GM19372 (cell line): ENCODE data around the gene MED14.

Experiments used
- ATAC-seq: cut with Tn5 transposase; IDR thresholded peaks from one replicate; pipeline ENCODE4 v1.9.1; 2021; ENCODE audit warnings: mild to moderate bottlenecking, low read depth, moderate library complexity; ENCODE audit not compliant: unreplicated experiment

Gene MED14

DNA sequence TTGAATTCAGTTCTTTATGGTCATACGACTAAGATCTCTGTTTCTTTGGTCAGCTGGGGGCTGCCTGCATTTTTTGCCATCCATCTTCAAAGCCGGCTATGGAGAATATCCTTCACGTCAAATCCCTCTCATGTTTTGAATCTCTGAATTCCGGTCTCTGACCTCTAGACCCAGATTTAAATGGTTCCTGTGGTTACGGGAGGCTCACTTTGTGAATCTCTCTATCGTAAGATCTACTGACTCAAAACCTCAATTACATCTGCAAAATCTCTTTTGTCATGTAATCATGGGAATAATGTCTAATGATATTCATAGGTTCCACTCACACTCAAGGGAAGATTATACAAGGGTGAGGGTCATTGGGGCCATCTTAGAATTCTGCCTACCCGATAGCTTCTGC, 117.8 kb downstream of the MED14 start:
- ATAC-seq = no peak

DNA sequence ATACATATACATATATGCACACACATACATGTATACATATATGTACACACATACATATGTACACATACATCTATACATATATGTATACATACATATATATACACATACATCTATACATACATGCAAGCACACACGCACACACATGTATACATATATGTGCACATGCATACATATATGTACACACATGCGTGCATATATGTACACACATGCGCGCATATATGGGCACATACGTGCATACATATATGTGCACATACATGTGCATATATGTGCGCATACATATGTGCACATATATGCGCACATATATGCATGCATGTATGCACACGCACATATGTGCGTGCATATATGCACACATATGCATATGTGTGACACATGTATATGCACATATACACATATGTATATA, 119.4 kb downstream of the MED14 start:
- no peak for ATAC-seq

DNA sequence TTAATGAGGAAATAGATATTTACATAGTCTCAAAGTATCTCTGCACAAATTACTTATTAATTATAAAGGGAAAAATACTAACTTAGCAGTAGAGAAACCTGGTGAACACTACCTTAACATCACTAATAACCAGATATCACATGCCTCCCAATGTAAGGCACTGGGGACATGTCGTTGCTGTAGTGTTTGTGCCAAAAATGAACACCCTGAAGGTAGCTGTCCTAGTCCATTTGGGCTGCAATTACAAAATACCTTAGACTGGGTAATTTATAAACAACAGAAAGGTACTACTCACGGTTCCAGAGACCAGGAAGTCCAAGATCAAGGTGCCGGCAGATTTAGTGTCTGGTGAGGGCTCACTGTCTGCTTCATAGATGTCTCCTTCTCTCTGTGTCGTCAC, 122.8 kb downstream of the MED14 start:
- ATAC-seq = no peak

DNA sequence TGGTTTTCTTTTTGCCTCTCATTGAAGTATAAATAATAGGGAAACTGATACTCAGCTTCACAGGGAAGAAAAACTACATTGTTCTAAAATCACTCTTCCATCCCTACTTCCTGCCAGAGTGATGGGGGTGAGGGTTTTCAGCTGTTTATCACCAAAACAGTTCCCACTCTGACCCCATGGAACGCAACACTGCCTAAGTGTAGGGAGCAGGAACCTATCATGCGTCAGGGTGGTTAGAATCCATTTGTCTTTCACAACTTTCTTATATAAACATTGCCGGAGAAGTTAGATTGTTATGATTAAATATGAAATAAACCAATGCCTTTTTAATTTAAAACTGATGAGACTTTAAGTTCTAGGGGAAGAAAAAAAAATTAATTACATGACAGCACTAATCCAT, 128.0 kb downstream of the MED14 start:
- ATAC-seq = no peak

DNA sequence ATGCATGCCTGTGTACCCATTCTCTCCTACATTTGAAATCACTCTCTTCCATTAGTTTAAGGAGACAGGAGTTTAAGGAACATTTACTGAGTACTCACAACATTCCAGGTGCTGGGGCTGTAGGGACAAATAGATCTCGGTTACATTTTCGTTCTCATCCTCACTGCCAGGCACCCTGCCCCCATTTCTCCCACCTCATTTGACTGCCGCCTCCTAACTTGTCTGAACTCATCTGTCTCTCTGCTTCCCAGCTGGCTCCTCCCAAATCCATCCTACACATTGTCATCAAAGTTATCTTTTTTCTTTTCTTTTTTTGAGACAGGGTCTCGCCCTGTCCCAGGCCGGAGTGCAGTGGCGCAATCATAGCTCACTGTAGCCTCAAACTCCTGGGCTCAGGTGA, 131.9 kb downstream of the MED14 start:
- no peak for ATAC-seq
